GM18868 (cell line): ENCODE measurements around the gene EPB41L5.
"Not testable (repeated sequence)": the region's sequence is repeated elsewhere in the genome, so short reads cannot be mapped to it uniquely, and the experiment has no call there.

Experiments
- ATAC-seq: cut with Tn5 transposase; IDR thresholded peaks from one replicate; pipeline ENCODE4 v1.9.1; 2021; ENCODE audit warnings: mild to moderate bottlenecking, moderate library complexity; ENCODE audit not compliant: unreplicated experiment

Gene EPB41L5

DNA sequence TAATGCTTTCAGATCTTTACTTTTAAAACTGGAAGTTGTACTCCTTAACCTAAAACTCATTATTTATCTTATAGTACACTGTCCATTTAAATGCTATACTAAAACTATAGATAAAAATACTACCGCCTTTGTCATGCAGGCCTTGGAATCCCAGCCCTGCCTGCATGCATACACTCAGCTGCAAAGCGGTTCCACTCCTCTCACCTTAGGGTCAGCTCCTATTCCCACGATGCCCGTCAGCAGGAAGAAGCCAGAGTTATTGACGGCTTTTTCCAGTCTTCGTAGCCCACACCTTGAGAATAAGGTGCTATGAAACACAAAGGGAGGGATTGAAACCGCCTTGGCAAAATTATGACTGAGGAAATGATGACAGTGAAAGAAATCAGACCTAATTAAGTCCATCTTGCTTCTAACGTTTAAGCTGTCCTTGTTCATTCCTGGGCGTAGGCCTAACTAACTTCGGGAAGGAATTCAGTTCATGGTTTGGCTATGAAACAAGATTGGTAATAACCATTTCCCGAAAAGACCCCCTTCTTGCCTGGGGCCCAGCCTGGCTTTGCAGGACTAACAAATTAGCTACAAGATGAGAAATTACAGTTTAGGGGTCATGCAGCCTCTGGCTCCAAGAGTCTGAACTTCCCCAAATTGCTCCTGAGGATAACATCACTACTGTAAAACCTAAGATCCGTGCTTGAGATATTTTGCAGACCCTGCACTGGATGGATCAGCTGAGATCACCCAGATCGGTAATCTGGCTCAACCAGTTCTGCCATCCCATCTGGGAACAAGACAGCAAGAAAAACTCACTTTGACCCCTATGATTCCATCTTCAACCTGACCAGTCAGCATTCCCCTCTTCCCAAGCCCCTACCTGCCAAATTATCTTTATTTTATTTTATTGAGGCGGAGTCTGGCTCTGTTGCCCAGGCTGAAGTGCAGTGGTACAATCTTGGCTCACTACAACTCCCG, 17.1 kb downstream of the EPB41L5 start:
- ATAC-seq, result no peak

DNA sequence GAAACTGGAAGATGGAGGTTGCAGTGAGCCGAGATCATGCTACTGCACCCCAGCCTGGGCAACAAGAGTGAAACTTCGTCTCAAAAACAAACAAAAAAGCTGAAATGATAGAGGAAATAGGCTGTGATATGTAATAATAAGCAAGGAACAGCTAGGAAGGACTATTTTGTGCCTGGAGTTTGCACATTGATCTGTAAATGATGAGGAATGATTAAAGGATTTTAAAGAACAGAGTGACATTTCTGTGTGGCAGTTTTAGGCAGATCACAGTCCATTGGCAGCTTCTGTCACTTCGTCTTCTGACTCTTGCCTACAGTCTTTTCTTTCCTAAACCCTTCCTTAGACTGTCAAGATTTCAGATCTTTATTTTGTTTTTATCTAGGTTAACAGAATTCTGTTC, 19.4 kb downstream of the EPB41L5 start:
- ATAC-seq, result no peak

DNA sequence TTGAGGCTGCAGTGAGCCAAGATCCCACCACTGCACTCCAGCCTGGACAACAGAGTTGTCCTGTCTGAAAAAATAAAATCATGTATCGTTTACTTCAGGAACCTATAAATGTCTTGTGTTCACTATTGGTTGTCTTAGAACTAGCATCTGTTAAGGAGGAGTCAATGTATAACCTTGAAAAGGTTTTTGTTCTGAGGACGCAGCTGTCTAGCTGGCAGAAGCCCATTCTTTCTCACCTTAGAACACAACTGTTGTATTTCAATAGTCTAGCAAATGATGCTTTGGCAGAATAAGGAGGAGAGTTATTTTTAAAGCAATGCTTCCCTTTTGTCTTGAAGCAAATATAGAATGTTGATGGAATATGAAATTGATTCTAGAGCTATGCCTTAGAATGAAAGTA, 21.1 kb downstream of the EPB41L5 start:
- ATAC-seq, result no peak

DNA sequence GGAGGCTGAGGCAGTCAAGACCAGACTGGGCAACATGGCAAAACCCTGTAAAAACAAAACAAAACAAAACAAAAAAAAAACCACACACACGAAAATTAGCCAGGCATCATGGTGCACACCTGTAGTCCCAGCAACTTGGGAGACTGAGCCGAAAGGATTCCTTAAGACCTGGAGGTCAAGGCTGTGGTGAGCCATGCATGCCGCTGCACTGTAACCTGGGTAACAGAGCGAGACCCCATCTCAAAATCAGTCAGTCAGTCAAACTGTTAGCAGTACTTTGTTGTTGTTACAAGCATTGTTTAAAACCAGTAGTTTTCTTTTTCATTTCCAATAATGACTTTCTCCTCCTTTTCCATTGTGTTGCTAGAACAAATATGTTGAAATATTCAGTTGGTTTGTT, 21.7 kb downstream of the EPB41L5 start:
- ATAC-seq, result no peak

DNA sequence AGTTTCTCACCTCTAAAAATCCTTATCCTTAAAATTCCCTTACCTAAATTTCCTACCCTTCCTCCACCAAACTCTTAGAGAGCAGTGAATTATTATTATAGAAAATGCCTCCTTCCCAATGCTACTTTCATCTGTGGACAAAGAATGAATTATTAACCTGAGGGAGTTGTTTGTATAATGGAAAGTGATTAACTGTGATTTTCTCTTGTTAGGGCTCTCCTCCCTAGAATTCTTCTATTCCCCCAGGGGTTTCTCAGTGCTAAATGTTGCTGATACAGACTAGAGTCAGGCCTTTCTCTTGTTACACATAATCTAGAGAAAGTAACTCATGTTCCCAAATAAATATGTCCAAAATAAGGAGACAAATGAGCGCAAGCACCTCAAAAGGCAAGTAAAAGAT, 23.3 kb downstream of the EPB41L5 start:
- ATAC-seq, result no peak

DNA sequence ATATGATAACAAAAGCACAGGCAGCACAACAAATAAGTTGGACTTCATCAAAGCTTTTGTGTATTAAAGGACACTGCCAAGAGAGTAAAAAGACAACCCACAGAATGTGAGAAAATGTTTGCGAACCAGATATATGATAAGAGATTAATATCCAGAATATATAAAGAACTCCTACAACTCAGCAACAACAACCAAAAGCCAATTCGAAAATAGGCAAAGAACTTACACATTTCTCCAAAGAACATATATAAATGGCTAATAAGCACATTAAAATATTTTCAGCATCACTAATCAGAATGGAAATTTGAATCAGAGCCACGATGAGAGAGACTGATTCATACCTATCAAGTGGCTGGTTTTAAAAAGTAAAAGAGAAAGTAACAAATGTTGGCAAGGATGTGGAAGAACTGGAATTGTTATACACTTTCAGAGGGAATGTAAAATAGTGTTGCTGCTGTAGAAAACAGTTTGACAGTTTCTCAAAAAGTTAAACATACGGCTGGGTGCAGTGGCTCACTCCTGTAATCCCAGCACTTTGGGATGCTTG, 25.2 kb downstream of the EPB41L5 start:
- ATAC-seq, result no peak

DNA sequence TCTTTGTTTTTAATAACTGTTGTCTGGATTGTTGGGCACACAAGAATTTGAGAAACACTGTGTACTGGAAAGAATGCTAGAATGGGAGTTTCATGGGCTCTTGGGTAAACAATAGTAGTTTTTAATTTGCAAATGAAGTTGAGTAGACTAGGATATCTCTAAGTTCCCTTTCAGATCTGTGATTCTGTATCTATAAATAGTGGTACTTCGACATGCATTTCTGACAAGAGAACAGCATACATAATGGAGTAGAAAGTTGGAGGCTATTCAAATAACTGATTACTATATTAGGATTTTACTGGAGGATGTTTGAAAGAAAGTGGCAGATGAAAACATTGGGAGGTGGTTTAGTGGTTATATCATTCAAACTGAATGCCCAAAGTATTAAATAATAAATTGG, 29.5 kb downstream of the EPB41L5 start:
- ATAC-seq, result no peak

DNA sequence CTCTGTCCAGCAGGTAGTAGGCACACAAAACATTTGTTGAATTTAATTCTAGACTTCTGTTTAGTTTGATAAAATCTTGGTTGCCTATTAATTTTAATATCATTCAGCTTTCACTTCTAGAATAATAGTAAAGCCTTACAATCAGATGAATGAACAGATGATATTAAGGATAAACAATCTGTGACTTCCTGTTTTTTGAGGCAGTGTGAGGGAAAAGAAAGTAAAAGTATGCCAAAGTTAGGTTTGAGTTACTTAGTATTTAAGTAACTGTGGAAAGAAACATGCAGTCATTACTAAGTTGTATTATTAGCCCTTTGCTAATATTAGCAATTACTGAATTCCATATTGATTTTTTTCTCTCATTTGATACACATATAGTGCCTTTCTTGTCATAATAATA, 31.5 kb downstream of the EPB41L5 start:
- no peak for ATAC-seq

DNA sequence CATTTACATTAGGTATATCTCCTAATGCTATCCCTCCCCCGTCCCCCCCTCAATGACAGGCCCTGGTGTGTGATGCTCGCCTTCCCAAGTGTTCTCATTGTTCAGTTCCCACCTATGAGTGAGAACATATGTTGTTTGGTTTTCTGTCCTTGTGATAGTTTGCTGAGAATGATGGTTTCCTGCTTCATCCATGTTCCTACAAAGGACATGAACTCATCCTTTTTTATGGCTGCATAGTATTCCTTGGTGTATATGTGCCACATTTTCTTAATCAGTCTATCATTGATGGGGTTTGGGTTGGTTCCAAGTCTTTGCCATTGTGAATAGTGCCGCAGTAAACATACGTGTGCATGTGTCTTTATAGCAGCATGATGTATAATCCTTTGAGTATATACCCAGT, 32.9 kb downstream of the EPB41L5 start:
- not testable (repeated sequence) for ATAC-seq

DNA sequence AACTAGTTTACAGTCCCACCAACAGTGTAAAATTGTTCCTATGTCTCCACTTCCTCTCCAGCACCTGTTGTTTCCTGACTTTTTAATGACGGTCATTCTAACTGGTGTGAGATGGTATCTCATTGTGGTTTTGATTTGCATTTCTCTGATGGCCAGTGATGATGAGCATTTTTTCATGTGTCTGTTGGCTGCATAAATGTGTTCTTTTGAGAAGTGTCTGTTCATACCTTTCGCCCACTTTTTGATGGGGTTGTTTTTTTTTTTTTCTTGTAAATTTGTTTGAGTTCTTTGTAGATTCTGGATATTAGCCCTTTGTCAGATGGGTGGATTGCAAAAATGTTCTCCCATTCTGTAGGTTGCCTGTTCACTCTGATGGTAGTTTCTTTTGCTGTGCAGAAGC, 33.4 kb downstream of the EPB41L5 start:
- not testable (repeated sequence) for ATAC-seq

DNA sequence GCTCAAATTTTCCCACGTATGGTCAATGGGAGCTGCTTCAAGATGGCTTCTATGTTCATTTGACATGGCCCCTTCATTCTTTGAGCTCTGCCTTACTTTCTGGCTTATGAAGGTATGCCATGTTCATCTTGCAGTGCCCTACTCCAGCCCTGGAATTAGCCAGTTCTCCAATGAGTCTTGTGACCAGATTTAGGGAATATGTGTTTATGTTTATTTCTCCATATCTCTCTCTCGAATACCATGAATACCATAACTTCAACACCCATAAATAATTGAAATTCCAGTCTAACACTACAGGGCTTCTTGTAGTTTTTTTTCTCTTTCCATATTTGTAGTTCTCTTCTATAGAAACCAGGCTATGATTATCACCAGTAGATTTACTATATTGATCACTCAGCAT, 39.7 kb downstream of the EPB41L5 start:
- ATAC-seq, result no peak

DNA sequence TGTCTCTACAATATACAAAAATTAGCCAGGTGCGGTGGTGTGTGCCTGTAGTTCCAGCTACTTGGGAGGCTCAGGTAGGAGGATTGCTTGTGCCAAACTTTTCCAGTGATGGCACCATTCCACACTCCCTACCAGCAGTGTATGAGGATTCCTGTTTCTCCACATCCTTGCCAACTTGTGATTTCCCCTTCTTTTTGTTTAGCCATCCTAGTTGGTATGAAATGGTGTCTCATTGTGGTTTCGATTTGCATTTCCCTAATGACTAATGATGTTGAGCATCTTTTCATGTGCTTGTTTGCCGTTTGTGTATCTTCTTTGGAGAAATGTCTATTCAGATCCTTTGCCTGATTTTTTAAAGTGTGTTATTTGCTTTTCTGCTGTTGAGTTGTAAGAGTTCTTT, 41.0 kb downstream of the EPB41L5 start:
- ATAC-seq, result no peak

DNA sequence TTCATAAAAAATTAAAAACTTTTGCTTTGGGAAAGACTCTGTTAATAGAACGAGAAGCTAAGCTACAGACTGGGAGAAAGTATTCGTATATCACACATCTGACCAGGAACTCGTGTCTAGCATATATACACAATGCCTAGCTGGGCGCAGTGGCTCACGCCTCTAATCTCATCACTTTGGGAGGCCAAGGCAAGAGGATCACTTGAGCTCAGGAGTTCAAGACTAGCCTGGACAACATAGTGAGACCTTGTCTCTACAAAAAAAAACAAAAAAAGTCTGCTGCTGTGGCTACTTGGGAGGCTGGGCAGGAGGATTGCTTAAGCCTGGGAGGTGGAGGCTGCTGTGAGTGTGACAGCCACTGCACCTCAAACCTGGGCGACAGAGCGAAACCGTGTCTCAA, 46.6 kb downstream of the EPB41L5 start:
- no peak for ATAC-seq

DNA sequence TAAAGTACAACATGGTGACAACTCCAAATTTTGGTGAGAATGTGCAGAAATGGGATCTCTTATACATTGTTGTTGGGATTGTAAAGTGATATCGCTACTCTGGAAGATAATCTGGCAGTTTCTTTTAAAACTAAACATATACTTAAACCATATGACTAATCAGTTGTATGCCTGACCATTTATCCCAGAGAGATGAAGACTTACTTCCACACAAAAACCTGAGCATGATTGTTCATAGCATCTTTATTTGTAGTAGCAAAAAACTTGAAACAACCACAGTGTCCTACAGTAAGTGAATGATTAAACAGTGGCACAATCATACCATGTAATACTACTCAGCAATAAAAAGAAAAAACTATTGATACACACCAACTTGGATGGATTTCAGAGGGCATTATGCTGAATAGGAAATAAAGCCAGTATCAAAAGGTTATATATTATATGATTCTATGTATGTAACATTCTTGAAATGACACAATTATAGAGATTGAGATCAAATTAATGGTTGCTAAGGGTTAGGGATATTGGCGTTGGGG, 47.3 kb downstream of the EPB41L5 start:
- ATAC-seq, result no peak

DNA sequence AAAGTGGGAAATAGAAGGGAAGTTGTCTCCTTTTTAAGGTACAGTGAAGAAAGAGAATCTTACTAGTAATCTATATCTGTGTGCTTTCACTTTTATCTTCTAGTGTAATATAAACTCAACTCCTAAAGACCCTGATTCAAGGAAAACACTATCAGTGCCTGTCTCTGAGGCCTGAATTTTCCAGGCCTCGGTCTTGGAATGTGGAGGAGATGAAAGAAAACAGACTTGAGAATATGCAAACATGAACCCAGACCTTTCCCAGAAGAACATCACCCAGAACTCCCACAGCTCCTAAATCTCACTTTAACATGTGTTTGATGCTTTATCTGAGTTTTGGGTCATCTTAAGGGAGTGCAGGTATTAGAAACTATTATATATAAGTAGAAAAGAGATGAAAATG, 51.8 kb downstream of the EPB41L5 start:
- no peak for ATAC-seq

DNA sequence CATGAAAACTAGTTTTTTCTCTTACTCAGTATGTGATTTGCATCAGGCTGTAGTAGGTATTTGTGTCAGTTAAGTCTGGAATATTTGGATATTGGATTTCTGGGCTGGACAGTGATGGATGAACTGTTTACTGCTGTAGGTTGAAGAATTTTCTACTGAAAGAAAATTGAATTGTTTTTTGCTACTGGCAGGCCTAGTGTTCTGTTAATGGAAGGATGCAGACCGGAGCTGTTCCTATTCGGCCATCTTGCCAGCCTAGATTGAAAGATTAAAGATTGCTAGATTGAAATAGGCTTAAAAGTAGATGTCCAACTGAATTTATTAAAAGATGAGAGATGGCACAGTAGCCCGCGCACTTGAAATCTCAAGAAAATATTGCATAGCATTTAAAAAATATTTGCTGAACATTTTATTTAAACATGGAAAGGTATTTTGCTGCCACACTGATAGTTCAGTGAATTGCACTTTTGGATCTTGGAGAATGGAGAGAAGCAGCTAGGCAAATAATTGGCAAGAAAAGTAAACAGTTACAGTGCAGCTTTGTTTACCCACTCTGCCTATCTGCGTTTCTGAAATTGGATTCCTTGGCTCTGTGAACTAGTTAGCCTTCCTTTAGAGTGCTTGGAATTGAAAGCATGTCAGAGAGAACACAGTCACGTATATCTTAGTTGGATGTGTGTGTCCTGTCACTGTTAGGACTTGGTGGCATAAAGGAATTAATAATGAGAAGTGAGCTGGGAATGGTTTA, 54.1 kb downstream of the EPB41L5 start:
- ATAC-seq, result no peak

DNA sequence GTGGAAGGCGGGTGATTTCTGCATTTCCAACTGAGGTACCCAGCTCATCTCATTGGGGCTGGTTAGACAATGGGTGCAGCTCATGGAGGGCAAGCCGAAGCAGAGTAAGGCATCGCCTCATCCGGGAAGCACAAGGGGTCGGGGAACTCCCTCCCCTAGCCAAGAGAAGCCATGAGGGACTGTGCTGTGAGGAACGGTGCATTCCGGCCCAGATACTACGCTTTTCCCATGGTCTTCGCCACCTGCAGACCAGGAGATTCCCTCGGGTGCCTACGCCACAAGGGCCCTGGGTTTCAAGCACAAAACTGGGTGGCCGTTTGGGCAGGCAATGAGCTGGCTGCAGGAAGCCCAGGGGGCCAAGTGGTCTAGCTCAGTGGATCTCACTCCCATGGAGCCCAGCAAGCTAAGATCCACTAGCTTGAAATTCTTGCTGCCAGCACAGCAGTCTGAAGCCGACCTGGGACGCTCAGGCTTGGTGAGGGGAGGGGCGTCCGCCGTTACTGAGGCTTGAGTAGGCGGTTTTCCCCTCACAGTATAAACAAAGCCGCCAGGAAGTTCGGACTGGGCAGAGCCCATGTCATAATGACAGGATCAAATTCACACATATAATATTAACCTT, 55.3 kb downstream of the EPB41L5 start:
- ATAC-seq, result not testable (repeated sequence)

DNA sequence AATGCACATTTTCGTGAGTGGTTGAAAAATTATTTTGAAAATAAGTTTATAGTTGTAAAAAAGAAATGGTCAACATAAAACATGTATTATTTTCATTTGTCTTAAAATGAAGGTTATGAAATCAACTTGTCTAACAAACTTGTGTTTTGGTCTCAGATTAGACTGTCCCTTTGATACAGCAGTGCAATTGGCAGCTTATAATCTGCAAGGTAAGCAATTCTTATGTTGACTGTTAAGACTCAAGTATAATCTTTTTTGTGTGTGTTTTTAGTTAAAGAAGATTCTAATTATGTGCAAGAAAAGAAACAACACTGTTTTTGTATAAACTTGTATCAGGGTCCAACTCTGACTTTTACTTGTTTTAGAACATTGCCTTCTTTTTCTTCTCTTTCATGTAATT, 62.7 kb downstream of the EPB41L5 start:
- no peak for ATAC-seq

DNA sequence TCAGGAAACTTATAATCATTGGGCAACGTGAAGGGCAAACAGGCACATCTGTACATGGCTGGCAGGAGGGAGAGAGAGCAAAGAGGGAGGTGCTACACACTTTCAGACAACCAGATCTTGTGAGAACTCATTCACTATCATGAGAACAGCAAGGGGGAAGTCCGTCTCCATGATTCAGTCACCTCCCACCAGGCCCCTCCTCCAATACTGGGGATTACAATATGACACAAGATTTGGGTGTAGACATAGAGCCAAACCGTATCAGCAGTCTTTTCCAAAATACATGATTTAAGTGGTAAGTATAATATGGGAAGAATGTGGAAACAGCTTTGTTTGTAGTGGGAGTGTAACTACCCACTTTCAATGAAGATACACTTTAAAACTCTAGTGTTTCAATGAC, 65.0 kb downstream of the EPB41L5 start:
- no peak for ATAC-seq

DNA sequence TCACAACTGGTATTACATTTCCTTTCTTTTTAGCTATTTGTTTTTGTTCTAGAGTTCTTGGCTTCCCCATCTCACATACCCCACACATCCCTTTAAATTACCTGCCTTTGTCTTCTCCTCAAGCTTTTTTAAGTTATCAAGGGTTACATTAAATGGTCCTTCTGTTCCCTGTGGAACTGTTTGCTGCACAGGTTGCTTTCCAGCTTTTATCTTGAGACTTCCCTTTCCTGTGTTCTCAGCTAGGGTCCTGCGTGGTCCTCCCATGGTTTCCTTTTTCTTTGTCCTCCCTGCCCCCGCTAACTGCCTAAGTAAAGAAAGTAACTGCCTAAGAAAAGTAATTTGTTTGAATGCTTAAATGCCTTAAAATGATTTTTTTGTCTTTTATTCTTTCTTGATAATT, 66.8 kb downstream of the EPB41L5 start:
- no peak for ATAC-seq

DNA sequence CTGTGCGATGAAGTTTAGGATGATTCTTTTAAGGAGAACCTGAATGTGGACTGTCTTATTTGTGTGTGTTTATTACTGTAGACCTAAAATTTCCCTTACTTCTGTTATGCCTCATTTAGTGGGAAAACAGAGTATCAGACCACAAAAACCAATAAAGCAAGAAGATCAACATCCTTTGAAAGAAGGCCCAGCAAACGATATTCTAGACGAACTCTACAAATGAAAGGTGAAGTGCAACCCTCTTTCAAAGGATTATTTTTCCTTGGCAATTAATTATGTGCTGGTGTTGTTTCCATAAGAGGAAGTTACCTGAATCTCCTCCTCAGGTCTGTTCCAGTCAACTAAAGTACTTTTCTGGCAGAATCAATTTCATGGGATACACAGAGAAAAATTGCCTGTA, 78.6 kb downstream of the EPB41L5 start:
- ATAC-seq, result no peak
